ENCODE data around the gene CCR6. TPM values are rescaled to one million over a fixed set of nuclear protein-coding genes. Genes with fewer than 3 reads are reported as not detected.

Gene CCR6
- total RNA-seq, 2 donors from 2014 or later, result not detected

Other genes starting within 250 kb of the CCR6 start
- 10 to 100 TPM; 18.3 to 27.9 TPM for gene RNASET2, start 166.5 kb upstream of the CCR6 start, total RNA-seq
- 10 to 100 TPM in 1 of 2 donors, 1 to 10 TPM in 1; 8.9 to 10.2 TPM for gene CEP43, start 123.7 kb upstream of the CCR6 start, total RNA-seq
- not detected for gene GPR31, start 34.9 kb downstream of the CCR6 start, total RNA-seq
- gene UNC93A, start 168.2 kb downstream of the CCR6 start, total RNA-seq, result not detected
- not detected for gene TTLL2, start 202.0 kb downstream of the CCR6 start, total RNA-seq

Data from left cardiac atrium (tissue), 2 donors.